Activated T-cell treated with anti-CD3 and anti-CD28 coated beads, Interleukin-2, amount 50 U/mL, for 24 hours (primary cell): ENCODE data around the gene FOXS1.

ENCODE experiments used
- DNase-seq: peaks from one replicate; pipeline ENCODE4 v3.0.0-alpha.2; 2020
- H3K27ac Mint-ChIP-seq: 2 replicates; pipeline ENCODE4 v1.8.0; 2020; ENCODE audit warnings: mild to moderate bottlenecking, mixed read lengths
- H3K27me3 Mint-ChIP-seq: 2 replicates; pipeline ENCODE4 v1.8.0; 2020; ENCODE audit warnings: mixed read lengths
- H3K36me3 Mint-ChIP-seq: 2 replicates; pipeline ENCODE4 v1.8.0; 2020; ENCODE audit warnings: low read depth, mixed read lengths
- H3K4me1 Mint-ChIP-seq: 2 replicates; pipeline ENCODE4 v1.8.0; 2020; ENCODE audit warnings: low read depth, mixed read lengths
- H3K4me3 Mint-ChIP-seq: 2 replicates; pipeline ENCODE4 v1.8.0; 2020; ENCODE audit warnings: mild to moderate bottlenecking, moderate library complexity, mixed read lengths
- H3K9me3 Mint-ChIP-seq: 2 replicates; pipeline ENCODE4 v1.8.0; 2020; ENCODE audit warnings: mixed read lengths

FOXS1 gene

DNA sequence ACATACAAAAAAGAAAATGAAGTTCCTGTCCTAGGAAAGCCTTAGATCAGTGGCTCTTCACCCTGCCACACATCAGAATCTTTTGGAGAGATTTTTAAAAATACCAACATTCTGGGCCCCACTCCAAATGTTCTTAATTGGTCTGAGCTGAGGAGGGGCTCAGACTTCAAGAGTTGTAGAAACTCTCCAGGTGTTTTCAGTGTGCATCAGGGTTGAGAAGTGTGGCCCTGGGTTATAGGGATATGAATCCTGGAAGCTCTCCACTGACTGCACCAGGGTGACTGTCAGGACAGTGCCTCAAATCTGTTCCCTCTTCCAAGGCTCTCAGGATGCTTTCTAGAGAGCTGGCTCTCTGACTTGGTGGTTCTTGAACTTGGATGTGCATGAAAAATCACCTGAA is 31.8 kb downstream of the FOXS1 start:
- Mint-ChIP-seq H3K27ac (no peak overlapping the region), H3K27me3 (no peaks in the 10 kb centered on the region), H3K9me3 (no peaks in the 10 kb centered on the region), H3K36me3 (no peaks in the 10 kb centered on the region), H3K4me3 (no peak overlapping the region), H3K4me1 (no peaks in the 10 kb centered on the region)
- no peak for DNase-seq

DNA sequence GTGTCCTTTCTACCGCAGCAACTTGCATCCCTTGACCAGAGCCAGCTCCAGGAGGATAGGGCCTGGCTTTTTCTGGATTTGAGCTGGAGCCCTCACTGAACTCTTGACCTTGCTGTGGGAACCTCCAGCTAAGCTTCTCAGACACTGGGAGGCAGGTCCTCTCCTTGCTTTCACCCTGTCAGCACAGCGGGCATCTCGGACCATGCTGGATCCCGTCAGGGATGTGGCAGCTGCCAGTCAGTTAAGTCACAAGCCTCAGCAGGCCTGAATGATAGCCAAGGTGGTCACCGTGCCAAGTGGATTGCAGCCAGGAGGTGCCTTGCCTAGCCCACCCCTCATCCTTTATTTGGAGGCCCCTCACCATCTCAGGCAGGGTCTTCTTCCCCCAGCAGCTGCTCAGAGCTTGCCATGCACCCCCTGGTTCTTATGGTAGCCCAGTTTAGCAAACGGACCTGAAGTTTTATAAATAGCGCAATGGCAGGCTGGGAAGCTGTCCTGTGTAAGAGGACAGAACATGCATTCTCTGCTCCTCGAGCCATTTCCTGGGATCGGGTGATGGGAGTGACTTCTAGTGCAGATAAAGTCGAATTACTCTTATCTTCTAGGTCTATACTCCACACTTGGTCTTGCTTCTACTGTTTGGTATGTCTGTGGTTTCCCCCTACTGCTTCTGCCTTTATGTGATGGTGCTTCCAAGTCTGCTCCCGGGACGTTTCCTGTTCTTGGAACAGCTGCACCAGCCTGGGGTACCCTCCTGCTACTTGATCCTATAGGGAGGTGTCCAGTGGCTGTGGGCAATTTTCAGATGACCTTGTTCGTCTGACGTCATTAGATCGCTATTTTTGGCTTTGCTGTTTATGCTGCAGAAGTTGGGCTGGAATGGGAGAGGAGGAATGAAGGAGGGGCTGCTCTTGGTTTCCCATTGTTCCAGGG is 33.3 kb downstream of the FOXS1 start:
- H3K4me1 Mint-ChIP-seq: no peaks in the 10 kb centered on the region
- H3K4me3 Mint-ChIP-seq: no peak overlapping the region
- no peak overlapping the region for H3K27ac Mint-ChIP-seq
- H3K9me3 Mint-ChIP-seq: no peaks in the 10 kb centered on the region
- no peaks in the 10 kb centered on the region for H3K36me3 Mint-ChIP-seq
- DNase-seq: no peak
- H3K27me3 Mint-ChIP-seq: no peaks in the 10 kb centered on the region

- Mint-ChIP-seq H3K27me3 (no peaks in the 10 kb centered on the region), H3K9me3 (no peaks in the 10 kb centered on the region), H3K4me3 (no peak overlapping the region), H3K4me1 (no peaks in the 10 kb centered on the region), H3K36me3 (no peaks in the 10 kb centered on the region), H3K27ac (no peak overlapping the region)
- no peak for DNase-seq
Measured at GRCh38 chr20:31811198-31811597, 34.2 kb downstream of the FOXS1 start.

GRCh38 chr20:31809661-31810060 is 35.7 kb downstream of the FOXS1 start:
- Mint-ChIP-seq H3K36me3 (peaks cover 2% of the 10 kb centered on the region), H3K27ac (no peak overlapping the region), H3K9me3 (no peaks in the 10 kb centered on the region), H3K4me1 (no peaks in the 10 kb centered on the region), H3K4me3 (no peak overlapping the region), H3K27me3 (no peaks in the 10 kb centered on the region)
- DNase-seq: no peak

DNA sequence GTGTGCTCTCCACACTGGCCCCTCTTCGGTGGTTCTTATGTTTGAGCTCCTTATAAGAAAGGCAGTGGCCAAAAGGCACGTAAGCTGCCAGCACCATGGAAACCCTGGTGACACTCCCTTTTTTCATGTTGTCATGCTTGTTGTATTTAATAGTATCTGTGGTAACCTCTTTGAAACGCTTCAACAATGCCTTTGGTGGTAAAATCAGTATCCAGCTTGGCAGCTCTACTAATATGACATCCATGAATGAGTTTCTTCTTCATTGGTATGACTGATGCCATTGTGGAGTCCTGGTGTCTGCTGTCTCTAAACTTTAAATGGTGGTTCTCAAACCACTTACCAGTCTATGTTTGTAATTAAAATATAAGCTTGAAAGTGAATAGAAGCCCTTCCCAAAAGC is 36.9 kb downstream of the FOXS1 start:
- Mint-ChIP-seq H3K36me3 (peaks cover 9% of the 10 kb centered on the region), H3K27ac (no peak overlapping the region), H3K4me1 (peaks cover 10% of the 10 kb centered on the region), H3K27me3 (no peaks in the 10 kb centered on the region), H3K9me3 (no peaks in the 10 kb centered on the region), H3K4me3 (no peak overlapping the region)
- no peak for DNase-seq

DNA sequence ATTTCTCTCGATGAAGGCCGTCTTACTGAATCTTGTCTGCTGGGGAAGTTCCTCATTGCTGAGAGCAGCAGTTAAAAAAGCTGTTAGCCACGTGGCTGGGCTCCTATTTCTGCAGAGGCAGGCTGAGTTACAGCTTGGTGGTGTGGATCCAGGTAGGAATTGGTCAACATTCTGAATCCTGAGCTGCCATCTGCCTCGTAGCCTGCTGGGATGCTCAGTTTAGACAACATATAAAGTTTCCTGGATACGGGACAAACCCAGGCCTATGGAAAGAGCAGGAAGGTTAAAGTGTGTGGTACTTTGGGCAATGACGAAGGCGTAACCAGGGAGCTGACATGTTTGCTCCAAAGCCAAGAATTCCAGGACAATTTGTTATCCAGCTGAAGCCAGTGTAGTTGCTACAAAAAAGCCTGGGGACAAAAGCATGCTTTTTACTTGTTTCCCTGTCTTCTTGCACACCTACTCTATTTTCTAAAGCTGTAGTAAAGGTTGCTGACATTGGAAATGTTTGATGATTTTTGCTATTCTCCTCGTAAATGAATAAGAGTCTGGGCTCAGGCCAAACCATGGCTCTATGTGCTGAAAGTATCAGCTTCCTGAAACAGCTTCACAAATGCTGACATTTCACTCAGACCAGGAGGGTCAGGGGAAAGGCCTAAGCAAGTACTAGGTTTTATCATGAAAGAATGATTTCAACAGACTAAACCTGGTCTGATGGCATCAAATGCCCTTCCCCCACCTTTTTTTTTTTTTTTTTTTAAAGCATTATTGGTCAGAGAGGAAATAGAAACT is 38.6 kb downstream of the FOXS1 start:
- H3K9me3 Mint-ChIP-seq: no peaks in the 10 kb centered on the region
- peaks cover 13% of the 10 kb centered on the region for H3K4me1 Mint-ChIP-seq
- H3K36me3 Mint-ChIP-seq: peaks cover 27% of the 10 kb centered on the region
- no peak overlapping the region for H3K4me3 Mint-ChIP-seq
- no peaks in the 10 kb centered on the region for H3K27me3 Mint-ChIP-seq
- DNase-seq: no peak
- no peak overlapping the region for H3K27ac Mint-ChIP-seq

DNA sequence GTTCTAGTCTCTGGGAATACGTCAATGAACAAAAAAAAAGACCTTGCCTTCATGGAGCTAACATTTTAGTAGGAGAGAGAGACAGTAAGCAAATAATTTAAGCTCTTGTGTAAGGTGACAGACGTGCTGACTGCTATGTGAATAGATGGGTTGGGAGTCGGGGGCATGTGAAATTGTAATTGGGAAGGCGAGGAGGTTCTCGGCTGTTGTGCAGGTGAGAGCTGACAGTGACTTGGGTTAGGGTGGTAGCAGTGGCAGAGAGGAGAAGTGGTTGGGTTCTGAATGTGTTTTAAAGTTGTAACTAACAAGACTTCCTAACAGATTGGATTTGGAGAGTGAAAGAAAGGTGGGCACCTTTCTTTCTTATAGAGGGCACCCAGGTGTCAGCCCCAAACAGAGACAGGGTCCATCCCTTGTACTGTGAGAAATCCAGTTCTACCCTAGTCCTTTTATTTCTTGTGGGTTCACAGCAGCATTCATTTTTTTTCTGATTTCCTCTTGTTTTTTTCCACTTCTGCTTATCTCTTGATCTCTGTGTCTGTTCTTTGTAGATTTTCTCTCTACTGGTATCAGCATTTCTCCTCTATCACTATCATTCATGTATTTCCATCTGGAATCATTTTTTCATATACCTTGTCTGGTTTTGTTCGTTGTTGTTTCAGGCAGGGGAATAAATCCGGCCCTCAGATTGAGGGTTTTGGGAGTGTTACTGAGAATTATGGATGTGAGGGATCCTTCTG is 41.7 kb downstream of the FOXS1 start:
- Mint-ChIP-seq H3K27me3 (no peaks in the 10 kb centered on the region), H3K4me3 (no peak overlapping the region), H3K27ac (no peak overlapping the region), H3K4me1 (peaks cover 13% of the 10 kb centered on the region), H3K36me3 (peaks cover 52% of the 10 kb centered on the region), H3K9me3 (no peaks in the 10 kb centered on the region)
- DNase-seq: no peak

DNA sequence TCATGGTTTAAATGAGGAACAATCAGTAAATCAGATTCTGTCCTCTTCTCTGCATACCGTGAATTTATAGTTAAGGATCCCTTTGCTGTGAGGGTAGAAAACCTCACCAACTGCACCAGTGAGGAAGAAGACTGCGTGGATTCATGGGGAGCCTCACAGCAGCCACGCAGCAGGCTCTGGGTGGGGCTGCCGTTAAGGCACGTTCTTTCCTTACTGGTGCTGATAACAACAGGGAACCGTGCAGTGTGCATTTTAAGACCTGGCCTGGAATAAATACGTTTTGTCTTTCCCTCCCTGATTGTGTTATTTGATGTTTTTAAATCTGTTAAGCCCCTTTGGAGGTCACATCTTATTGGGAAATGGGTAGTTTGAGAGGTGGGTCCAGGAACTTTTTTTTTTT is 43.9 kb downstream of the FOXS1 start:
- H3K4me3 Mint-ChIP-seq: no peak overlapping the region

DNA sequence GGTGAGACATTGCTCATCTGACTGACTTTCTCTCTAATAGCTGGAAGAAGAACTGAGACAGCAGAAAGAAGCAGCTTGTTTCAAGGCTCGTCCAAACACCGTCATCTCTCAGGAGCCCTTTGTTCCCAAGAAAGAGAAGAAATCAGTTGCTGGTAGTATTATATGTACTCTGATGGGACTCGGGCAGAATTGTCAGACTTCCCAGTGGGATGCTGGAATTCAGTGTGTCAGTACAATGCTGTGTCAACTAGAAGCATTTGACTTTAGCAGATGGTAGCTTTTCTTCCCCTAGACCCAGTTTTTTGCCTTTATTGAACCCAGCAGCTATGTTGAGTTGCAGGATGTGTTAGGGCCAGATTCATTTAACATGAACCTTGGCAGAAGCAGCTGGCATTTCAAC is 48.0 kb downstream of the FOXS1 start:
- no peak for DNase-seq
- H3K9me3 Mint-ChIP-seq: no peaks in the 10 kb centered on the region
- H3K27ac Mint-ChIP-seq: no peak overlapping the region
- H3K27me3 Mint-ChIP-seq: no peaks in the 10 kb centered on the region
- H3K4me3 Mint-ChIP-seq: no peak overlapping the region
- no peaks in the 10 kb centered on the region for H3K4me1 Mint-ChIP-seq
- peaks cover 90% of the 10 kb centered on the region for H3K36me3 Mint-ChIP-seq

More for the DNA sequence above, 43.9 kb downstream of the FOXS1 start:
- no peak for DNase-seq
- Mint-ChIP-seq H3K27ac (no peak overlapping the region), H3K36me3 (peaks cover 70% of the 10 kb centered on the region), H3K9me3 (no peaks in the 10 kb centered on the region), H3K27me3 (no peaks in the 10 kb centered on the region), H3K4me1 (peaks cover 13% of the 10 kb centered on the region)
